ENCODE data around the gene APOOL. TPM values are rescaled to one million over a fixed set of nuclear protein-coding genes. Genes with fewer than 3 reads are reported as not detected.

Gene APOOL
- total and polyA plus RNA-seq, 8 donors: 17.6 to 25.7 (median 18.7) TPM

- no peaks in the 10 kb centered on the region for H3K36me3 ChIP-seq
- H3K27me3 ChIP-seq: no peaks in the 10 kb centered on the region
- H3K9me3 ChIP-seq: no peaks in the 10 kb centered on the region
- intact Hi-C loops (cut with DNase I): loop anchor here in 1 of 2 donors (10.0 kb wide), 1 partner anchor 431 kb away; no protein-coding TSS in a partner anchor
- ATAC-seq: no peak
- no peak for DNase-seq
- H3K4me1 ChIP-seq: no peaks in the 10 kb centered on the region
- no peak for TF ChIP-seq CTCF (IDR thresholded peaks at IDR 0.05)
- no peak overlapping the region for H3K27ac ChIP-seq
- H3K4me3 ChIP-seq: no peak overlapping the region
Observed at GRCh38 chrX:85114171-85114570, 110.5 kb downstream of the APOOL start.

GRCh38 chrX:85114776-85115175 lies 111.1 kb downstream of the APOOL start:
- Histone ChIP-seq H3K27ac (no peak overlapping the region), H3K27me3 (no peaks in the 10 kb centered on the region), H3K4me1 (no peaks in the 10 kb centered on the region), H3K4me3 (no peak overlapping the region), H3K9me3 (no peaks in the 10 kb centered on the region), H3K36me3 (no peaks in the 10 kb centered on the region)
- no peak for ATAC-seq
- TF ChIP-seq CTCF (IDR thresholded peaks at IDR 0.05): no peak
- DNase-seq: no peak
- intact Hi-C loops (cut with DNase I): loop anchor here in 1 of 2 donors (10.0 kb wide), 1 partner anchor 430 kb away; no protein-coding TSS in a partner anchor

GRCh38 chrX:85115252-85115651 lies 111.6 kb downstream of the APOOL start:
- H3K4me3 ChIP-seq: no peak overlapping the region
- H3K4me1 ChIP-seq: no peaks in the 10 kb centered on the region
- no peak overlapping the region for H3K27ac ChIP-seq
- intact Hi-C loops (cut with DNase I): loop anchor here in 1 of 2 donors (10.0 kb wide), 1 partner anchor 430 kb away; no protein-coding TSS in a partner anchor
- TF ChIP-seq CTCF (IDR thresholded peaks at IDR 0.05): no peak
- DNase-seq (no peak), ATAC-seq (no peak)
- no peaks in the 10 kb centered on the region for H3K36me3 ChIP-seq
- H3K9me3 ChIP-seq: no peaks in the 10 kb centered on the region
- no peaks in the 10 kb centered on the region for H3K27me3 ChIP-seq

GRCh38 chrX:85136409-85136808 lies 132.7 kb downstream of the APOOL start:
- Histone ChIP-seq H3K27ac (no peak overlapping the region), H3K4me1 (no peaks in the 10 kb centered on the region), H3K27me3 (no peaks in the 10 kb centered on the region), H3K9me3 (no peaks in the 10 kb centered on the region), H3K4me3 (no peak overlapping the region), H3K36me3 (no peaks in the 10 kb centered on the region)
- ATAC-seq (no peak), DNase-seq (no peak)
- TF ChIP-seq CTCF (IDR thresholded peaks at IDR 0.05): no peak
- intact Hi-C loops (cut with DNase I): no loop called here

- Histone ChIP-seq H3K27ac (no peak overlapping the region), H3K4me3 (no peak overlapping the region), H3K27me3 (no peaks in the 10 kb centered on the region), H3K9me3 (no peaks in the 10 kb centered on the region), H3K4me1 (no peaks in the 10 kb centered on the region), H3K36me3 (no peaks in the 10 kb centered on the region)
- no peak for TF ChIP-seq CTCF (IDR thresholded peaks at IDR 0.05)
- intact Hi-C loops (cut with DNase I): no loop called here
- DNase-seq (no peak), ATAC-seq (no peak)
Observed at GRCh38 chrX:85139422-85139821, 135.7 kb downstream of the APOOL start.

Data from left lung (tissue), 10 donors.